Uterus (tissue), 2 donors: ENCODE measurements around the gene DNAH7.

Experiments used
- POLR2A ChIP-seq, 2 donors: fragments of 450-650 bp; IDR thresholded peaks; one replicate each; pipeline ENCODE4 v1.6.1; 2016; ENCODE audit warnings: antibody characterized with exemption in 2 of 2, mild to moderate bottlenecking in 1 of 2, moderate library complexity in 1 of 2
- TF ChIP-seq, protein P1 (sequence below), 4 experiments: fragments of 200-600 bp in 2 of 4; fragments of 450-650 bp in 2 of 4; sonication (generic) in 2 of 4; IDR thresholded peaks; one replicate each; pipeline ENCODE4 v1.5.1; 2016 to 2019; ENCODE audit warnings: antibody characterized with exemption in 4 of 4, mild to moderate bottlenecking in 2 of 4, moderate library complexity in 1 of 4

- TF ChIP-seq, protein P1, sequence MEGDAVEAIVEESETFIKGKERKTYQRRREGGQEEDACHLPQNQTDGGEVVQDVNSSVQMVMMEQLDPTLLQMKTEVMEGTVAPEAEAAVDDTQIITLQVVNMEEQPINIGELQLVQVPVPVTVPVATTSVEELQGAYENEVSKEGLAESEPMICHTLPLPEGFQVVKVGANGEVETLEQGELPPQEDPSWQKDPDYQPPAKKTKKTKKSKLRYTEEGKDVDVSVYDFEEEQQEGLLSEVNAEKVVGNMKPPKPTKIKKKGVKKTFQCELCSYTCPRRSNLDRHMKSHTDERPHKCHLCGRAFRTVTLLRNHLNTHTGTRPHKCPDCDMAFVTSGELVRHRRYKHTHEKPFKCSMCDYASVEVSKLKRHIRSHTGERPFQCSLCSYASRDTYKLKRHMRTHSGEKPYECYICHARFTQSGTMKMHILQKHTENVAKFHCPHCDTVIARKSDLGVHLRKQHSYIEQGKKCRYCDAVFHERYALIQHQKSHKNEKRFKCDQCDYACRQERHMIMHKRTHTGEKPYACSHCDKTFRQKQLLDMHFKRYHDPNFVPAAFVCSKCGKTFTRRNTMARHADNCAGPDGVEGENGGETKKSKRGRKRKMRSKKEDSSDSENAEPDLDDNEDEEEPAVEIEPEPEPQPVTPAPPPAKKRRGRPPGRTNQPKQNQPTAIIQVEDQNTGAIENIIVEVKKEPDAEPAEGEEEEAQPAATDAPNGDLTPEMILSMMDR (IDR thresholded peaks at IDR 0.05) = no peak
- no peak for TF ChIP-seq POLR2A (IDR thresholded peaks at IDR 0.05)
Measured at GRCh38 chr2:195805283-195805976, 263.2 kb downstream of the DNAH7 start.
